Putamen (tissue), 1 donor: Measurements from ENCODE around the gene LYSMD4.
A peak's percentile ranks its signal among the peaks of the same experiment; 100 is the strongest.
"Not testable (repeated sequence)": the region's sequence is repeated elsewhere in the genome, so short reads cannot be mapped to it uniquely, and the experiment has no call there.

Experiments used
- DNase-seq: peaks from one replicate; pipeline ENCODE4 v3.0.0-alpha.2; 2016; ENCODE audit warnings: low spot score

LYSMD4 gene

DNA sequence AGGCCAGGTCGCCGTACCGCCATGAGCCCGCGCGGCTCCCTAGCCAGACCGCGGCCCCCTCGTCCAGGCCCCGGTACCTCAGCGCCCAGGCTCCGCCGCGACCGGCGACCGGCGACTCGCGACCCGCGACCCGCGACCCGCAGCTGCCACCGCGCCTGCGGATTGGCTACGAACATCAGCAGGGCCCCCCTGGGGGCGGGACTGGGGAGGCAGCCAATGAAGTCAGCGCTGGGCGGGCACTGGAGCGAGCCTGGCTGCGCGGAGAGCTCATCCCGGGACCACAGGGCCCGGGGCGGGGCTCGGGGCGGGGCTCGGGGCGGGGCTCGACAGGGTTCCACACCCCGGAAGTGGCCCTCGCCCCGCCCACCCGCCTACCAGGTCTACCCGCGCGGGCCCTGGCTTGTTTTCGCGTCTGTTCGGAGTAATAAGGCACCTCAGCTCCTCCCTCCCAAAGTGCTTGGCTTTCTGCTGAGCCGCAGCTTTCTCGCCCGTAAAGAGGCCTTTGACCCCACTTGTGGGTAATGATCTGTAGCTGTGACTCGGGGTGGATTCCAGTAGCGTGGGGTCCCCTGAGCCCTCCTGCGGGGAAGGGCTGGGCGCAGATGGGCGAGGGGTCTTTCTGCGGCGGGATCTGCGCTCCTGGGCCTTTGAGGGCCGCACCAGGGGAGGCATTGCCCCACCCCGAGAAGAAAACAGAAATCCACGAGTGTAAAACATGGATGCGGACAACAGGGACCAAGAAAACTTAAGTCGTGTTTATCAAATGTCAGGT, at the start of gene LYSMD4:
Gene LYSMD4 (minus strand): TSS at position 170 of the 772 bp plus-strand sequence. CDS start 1,438 bp downstream, outside the sequence.
- peak; percentile 96 for DNase-seq

- not testable (repeated sequence) for DNase-seq
Observed at GRCh38 chr15:99782029-99782428, 48.8 kb upstream of the LYSMD4 start.

- DNase-seq, result no peak
Observed at GRCh38 chr15:99777144-99777543, 43.9 kb upstream of the LYSMD4 start.

- no peak for DNase-seq
Observed at GRCh38 chr15:99764522-99764921, 31.3 kb upstream of the LYSMD4 start.

- DNase-seq, result no peak
Observed at GRCh38 chr15:99763827-99764226, 30.6 kb upstream of the LYSMD4 start.

GRCh38 chr15:99762288-99762687, 29.1 kb upstream of the LYSMD4 start:
- DNase-seq, result no peak

- DNase-seq, result peak; percentile 75
Observed at GRCh38 chr15:99755692-99756409, 22.6 kb upstream of the LYSMD4 start.

- DNase-seq, result no peak
Observed at GRCh38 chr15:99753066-99753465, 19.8 kb upstream of the LYSMD4 start.

- DNase-seq, result no peak
Observed at GRCh38 chr15:99752556-99752955, 19.3 kb upstream of the LYSMD4 start.

GRCh38 chr15:99750326-99750725, 17.1 kb upstream of the LYSMD4 start:
- DNase-seq, result not testable (repeated sequence)

- no peak for DNase-seq
Observed at GRCh38 chr15:99749386-99749785, 16.1 kb upstream of the LYSMD4 start.

DNA sequence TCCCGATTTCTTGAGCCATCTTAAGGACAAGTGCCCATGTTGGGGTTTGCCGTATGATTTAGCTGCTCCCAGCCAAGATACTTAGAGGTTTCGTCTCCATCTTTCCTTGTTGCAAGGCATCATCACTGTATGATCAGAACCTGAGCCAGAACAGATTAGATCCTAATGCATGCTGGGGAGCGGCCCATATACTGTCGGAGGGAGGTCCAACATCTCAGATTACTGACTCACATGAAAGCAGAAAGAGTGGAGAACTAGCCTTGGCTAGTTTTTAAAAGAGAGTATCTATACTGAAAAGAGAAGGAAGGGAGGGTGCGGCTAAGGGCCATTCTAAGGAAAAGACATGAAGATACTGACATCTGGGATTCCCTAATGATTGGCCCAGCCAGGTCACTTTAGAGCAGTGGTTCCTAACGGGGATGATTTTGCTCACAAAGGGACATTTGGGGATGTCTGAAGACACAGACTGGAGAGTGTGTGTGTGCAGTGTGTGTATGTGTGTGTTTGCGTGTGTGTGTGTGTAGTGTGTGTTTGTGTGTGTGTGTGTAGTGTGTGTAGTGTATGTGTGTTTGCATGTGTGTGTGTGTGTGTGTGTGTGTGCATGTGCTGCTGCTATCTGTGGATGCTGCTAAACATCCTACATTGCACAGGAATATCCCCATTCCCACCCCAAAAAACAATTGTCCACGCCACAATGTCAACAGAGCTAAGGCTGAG, 12.3 kb upstream of the LYSMD4 start:
- DNase-seq, result no peak

DNA sequence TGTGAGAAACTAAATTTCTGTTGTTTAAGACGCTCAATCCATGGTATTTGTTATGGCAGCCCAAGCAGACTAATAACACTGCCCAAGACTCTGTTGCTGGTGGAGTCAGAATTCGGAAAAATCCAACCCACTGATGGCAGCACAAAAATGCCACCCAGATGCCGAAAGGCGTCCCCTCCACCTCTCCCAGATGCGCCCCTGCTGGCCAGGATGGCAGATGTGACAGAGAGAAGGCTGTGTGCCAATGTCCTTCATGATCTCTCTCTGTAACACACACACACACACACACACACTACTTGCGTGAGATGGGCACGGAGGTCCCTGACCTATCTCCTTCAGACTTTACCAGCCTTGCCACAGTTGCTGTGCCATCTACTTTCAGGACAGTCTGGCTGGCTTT, 10.9 kb upstream of the LYSMD4 start:
- DNase-seq, result no peak

DNA sequence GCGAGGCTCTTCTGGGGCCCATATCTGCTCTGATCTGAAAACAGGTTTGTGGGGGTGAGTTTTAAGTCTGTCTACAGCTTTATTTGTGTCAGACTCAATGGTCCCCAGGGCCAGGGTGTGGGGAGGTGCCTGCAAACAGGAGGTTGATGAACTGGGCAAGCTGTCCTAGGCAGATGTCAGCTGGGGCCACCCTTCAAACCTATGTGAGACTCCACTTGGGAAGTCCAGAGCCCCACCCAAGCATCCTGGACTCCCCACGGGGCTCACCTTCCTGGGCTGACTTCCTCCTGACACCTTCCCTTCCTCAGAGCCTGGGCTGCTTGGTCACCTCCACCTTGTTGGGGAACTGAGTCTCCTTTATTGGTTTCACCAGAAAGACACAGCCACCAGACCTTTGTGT, 8.6 kb upstream of the LYSMD4 start:
- DNase-seq, result no peak

DNA sequence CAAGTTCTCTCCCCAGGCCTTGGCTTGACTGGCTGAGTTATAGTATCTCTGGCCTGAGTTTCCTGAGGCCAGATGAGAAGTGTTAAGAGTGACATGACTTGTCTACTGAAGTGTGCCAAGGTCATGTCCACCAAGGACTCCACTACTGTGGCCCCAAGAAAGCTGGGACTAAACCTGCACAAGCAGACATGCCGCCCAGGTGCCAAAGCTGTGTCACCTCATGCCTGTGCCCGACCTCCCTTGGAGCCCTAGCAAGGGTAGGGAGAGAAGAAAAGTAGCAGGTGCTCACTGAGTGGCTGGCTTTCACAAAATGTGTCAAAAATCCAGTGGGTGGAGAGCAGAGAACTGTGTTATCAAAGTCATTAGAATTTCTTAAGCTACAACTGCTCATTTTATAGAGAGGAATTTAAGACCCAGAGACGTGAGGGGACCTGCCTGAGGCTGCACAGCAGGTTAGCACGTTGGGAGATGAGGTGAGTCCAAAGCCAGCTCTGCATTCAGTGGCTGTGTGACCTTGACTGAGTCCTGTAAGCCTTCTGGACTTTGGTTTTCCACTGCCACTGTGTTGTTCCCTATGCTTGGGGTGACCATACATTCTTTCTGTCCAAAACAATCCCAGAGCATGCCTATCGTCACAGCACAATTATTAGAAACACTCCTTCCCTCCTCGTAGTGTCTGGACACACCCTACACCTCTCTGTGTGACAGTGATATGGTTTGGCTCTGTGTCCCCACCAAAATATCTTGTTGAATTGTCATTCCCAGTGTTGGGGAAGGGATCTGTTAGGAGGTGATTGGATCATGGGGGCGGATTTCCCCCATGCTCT, 5.0 kb upstream of the LYSMD4 start:
- no peak for DNase-seq

DNA sequence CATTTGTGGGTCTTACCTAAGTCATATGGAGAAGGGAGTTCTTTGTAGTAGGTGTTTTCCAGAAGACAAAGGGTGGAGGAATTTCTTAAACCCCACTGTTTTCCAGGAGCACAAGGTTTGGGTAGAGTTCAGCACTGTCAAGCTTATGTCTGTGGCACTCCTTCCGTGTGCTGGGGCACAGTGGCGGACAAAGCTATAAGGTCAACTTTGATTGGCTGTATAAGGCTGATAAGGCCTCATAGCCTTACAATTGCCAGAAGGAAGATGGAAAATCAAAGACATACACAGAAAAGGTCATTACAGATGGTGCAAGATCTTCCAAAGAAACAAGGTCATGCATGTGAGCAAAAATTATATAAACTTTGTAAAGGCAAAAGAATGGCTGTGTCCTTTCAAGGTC, 3.5 kb upstream of the LYSMD4 start:
- DNase-seq, result no peak

GRCh38 chr15:99735868-99736267, 2.6 kb upstream of the LYSMD4 start:
- no peak for DNase-seq

- no peak for DNase-seq
Observed at GRCh38 chr15:99734575-99734974, 1.3 kb upstream of the LYSMD4 start.

DNA sequence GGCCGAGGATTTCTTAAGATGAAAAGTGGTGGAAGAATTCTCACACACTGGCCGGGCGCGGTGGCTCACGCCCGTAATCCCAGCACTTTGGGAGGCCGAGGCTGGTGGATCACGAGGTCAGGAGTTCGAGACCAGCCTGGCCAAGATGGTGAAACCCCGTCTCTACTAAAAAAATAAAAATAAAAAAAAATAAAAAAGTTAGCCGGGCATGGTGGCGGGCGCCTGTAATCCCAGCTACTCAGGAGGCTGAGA, 729 bp upstream of the LYSMD4 start:
- not testable (repeated sequence) for DNase-seq

GRCh38 chr15:99732751-99733267, 428 bp downstream of the LYSMD4 start:
- DNase-seq, result no peak

DNA sequence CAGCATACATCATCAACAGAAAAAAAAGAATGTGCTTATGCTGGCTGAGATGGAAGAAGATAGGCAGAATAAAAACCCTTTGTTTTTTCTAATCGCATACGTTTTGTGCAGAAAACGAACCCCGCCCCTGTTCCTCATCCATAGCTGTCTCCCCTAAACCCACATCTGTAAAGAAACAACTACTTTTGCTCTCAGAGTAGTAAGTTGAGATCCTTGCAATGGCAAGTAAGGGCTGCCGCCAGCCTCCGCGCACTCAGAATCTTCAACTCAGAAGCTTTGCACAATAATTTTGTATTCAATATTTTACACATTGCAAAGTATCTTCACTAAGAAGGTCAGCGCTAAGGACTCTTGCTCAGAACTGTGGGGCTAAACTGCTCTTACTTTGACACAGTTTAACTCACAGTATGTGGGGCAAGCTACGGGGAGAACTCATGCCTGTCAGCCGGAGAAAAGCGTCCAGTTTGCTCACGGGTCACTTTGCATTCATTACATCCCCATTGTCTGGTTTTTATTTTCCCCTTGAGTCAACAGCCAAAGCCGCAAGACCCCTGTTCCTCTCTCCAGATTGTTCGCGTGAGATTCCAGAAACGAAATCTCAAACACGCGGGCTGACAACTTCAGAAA, 1.0 kb downstream of the LYSMD4 start:
- DNase-seq, result no peak
